Lower leg skin (tissue), 3 donors: Measurements from ENCODE around the gene CSMD2.

Source experiments
- CTCF ChIP-seq, 3 donors: fragments of 450-650 bp; IDR thresholded peaks; one replicate each; pipeline ENCODE4 v1.5.1; 2016; ENCODE audit warnings: antibody characterized with exemption in 3 of 3, mild to moderate bottlenecking in 3 of 3, moderate library complexity in 2 of 3
- POLR2A ChIP-seq, 2 donors: fragments of 450-650 bp; IDR thresholded peaks; one replicate each; pipeline ENCODE4 v1.6.1; 2016 to 2017; ENCODE audit warnings: antibody characterized with exemption in 2 of 2, mild to moderate bottlenecking in 1 of 2, moderate library complexity in 1 of 2

- no peak for TF ChIP-seq CTCF (IDR thresholded peaks at IDR 0.05)
- no peak for TF ChIP-seq POLR2A (IDR thresholded peaks at IDR 0.05)
Measured at GRCh38 chr1:33659641-33660040, 505.4 kb downstream of the CSMD2 start.
